ENCODE data around the gene MACROH2A2.

DNA sequence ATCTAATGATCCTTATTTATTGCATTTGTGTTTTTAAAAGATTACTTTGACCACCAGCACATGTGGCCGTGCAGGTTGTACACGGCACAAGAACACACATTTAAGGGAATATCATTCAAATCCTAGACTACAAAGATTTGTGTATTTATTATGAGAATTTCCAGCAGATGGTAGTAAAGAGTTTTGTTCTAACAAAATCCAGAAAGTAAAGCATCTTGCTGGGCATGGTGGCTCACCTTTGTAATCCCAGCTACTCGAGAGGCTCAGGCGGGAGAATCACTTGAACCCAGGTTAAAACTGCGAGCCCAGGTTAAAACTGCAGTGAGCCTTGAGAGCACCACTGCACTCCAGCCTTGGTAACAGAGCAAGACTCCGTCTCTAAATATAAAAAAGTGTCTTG lies 31.5 kb downstream of the MACROH2A2 start:
- TF ChIP-seq, protein P1, sequence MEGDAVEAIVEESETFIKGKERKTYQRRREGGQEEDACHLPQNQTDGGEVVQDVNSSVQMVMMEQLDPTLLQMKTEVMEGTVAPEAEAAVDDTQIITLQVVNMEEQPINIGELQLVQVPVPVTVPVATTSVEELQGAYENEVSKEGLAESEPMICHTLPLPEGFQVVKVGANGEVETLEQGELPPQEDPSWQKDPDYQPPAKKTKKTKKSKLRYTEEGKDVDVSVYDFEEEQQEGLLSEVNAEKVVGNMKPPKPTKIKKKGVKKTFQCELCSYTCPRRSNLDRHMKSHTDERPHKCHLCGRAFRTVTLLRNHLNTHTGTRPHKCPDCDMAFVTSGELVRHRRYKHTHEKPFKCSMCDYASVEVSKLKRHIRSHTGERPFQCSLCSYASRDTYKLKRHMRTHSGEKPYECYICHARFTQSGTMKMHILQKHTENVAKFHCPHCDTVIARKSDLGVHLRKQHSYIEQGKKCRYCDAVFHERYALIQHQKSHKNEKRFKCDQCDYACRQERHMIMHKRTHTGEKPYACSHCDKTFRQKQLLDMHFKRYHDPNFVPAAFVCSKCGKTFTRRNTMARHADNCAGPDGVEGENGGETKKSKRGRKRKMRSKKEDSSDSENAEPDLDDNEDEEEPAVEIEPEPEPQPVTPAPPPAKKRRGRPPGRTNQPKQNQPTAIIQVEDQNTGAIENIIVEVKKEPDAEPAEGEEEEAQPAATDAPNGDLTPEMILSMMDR (IDR thresholded peaks at IDR 0.05), result no peak
- no peak for TF ChIP-seq POLR2A (IDR thresholded peaks at IDR 0.05)

Data from thyroid gland (tissue), 4 donors.